ENCODE measurements around the gene SLC25A33. TPM values are rescaled to one million over a fixed set of nuclear protein-coding genes. Genes with fewer than 3 reads are reported as not detected.

SLC25A33 gene
- total and polyA plus RNA-seq, 2 donors (not counting 1 experiment from before 2014, with no cell fraction given) = 2.3 to 5.0 TPM

DNA sequence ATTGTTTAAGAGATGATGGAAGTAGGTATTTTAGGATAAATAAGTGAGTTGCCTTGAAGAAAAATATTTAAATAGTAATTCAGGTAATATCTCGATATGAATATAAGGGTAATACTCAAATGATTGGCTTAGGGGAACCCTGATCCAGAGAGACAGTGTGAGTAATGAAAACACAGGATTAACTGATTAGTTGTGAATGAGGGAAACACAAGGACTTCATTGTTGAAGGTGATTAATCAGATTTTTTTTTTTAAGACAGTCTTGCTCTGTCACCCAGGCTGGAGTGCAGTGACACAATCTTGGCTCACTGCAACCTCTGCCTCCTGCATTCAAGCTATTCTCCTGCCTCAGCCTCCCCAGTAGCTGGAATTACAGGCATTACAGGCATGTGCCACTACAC, 12.7 kb downstream of the SLC25A33 start:
- Mint-ChIP-seq H3K4me1 (peaks cover 6% of the 10 kb centered on the region), H3K27me3 (no peaks in the 10 kb centered on the region), H3K4me3 (no peak overlapping the region), H3K9me3 (ENCODE audit: insufficient read depth) (no peaks in the 10 kb centered on the region), H3K27ac (no peak overlapping the region)
- Histone ChIP-seq H3K4me2 (replicated peaks; ENCODE audit: low read depth, low read length, poor library complexity, severe bottlenecking) (no peak overlapping the region), H2AFZ (ENCODE audit: insufficient read depth, low read depth, low read length, poor library complexity, severe bottlenecking) (no peak overlapping the region), H3K79me2 (ENCODE audit: control insufficient read depth, insufficient read depth, low read length) (peaks cover 52% of the 10 kb centered on the region), H3K4me1 (ENCODE audit: control insufficient read depth in 2 of 2, insufficient read depth in 2 of 2, low read length in 2 of 2) (no peaks in the 10 kb centered on the region), H3K36me3 (replicated peaks in 1 of 2; ENCODE audit: control extremely low read depth in 1 of 2, control insufficient read depth in 1 of 2, extremely low read depth in 1 of 2, insufficient read depth in 2 of 2, low read length in 1 of 2) (peaks cover 0 to 19% of the 10 kb centered on the region in 2 experiments), H3K4me3 (ENCODE audit: control extremely low read depth in 1 of 5, extremely low read depth in 1 of 5, insufficient read depth in 1 of 5, low read depth in 2 of 5, low read length in 4 of 5) (no peak overlapping the region), H3K27ac (ENCODE audit: low read length in 2 of 2) (no peak overlapping the region), H3K9ac (ENCODE audit: low read length) (no peak overlapping the region), H3K9me3 (ENCODE audit: control extremely low read depth in 1 of 3, control insufficient read depth in 2 of 3, insufficient read depth in 1 of 3, low read length in 2 of 3) (no peaks in the 10 kb centered on the region), H3K27me3 (replicated peaks in 1 of 4; ENCODE audit: control extremely low read depth in 1 of 4, control insufficient read depth in 3 of 4, insufficient read depth in 4 of 4, low read length in 3 of 4) (no peaks in the 10 kb centered on the region), H4K20me1 (ENCODE audit: control insufficient read depth, insufficient read depth, low read length, poor library complexity, severe bottlenecking) (peaks cover 25% of the 10 kb centered on the region)
- no peak for DNase-seq
- TF ChIP-seq EZH2 (IDR thresholded peaks at IDR 0.05; ENCODE audit: borderline replicate concordance, insufficient read depth, low read depth, low read length, poor library complexity, severe bottlenecking) = no peak
- TF ChIP-seq, protein P1, sequence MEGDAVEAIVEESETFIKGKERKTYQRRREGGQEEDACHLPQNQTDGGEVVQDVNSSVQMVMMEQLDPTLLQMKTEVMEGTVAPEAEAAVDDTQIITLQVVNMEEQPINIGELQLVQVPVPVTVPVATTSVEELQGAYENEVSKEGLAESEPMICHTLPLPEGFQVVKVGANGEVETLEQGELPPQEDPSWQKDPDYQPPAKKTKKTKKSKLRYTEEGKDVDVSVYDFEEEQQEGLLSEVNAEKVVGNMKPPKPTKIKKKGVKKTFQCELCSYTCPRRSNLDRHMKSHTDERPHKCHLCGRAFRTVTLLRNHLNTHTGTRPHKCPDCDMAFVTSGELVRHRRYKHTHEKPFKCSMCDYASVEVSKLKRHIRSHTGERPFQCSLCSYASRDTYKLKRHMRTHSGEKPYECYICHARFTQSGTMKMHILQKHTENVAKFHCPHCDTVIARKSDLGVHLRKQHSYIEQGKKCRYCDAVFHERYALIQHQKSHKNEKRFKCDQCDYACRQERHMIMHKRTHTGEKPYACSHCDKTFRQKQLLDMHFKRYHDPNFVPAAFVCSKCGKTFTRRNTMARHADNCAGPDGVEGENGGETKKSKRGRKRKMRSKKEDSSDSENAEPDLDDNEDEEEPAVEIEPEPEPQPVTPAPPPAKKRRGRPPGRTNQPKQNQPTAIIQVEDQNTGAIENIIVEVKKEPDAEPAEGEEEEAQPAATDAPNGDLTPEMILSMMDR (IDR thresholded peaks at IDR 0.05) = no peak
- POLR2A ChIA-PET = no interaction called here
- CTCF ChIA-PET = no interaction called here
- WGBS (ENCODE audit: insufficient coverage) = 100% methylated on average over 1 of the region's 1 CpG
- ATAC-seq (ENCODE audit: low read depth) = no peak
- intact Hi-C loops (cut with micrococcal nuclease) = no loop called here

DNA sequence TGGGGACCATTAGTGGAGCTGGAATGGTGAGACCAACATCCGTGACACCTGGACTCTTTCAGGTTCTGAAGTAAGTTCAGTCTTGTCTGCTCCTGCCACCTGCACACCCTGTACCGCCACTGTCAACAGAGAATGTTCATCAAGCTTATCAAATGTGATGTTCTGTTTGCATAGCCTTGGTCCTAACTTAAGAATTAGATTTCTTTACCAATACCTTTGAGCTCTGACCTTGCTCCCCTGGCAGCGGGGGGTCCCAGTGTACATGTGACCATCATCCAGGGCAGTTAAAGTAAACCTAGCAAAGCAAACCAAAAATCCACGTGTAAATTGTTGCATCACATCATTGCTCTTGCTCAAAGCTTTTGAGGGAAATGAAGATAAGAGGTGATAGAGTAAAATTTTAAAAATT, 14.5 kb downstream of the SLC25A33 start:
- Histone ChIP-seq H3K4me3 (ENCODE audit: control extremely low read depth in 1 of 5, extremely low read depth in 1 of 5, insufficient read depth in 1 of 5, low read depth in 2 of 5, low read length in 4 of 5) (no peak overlapping the region), H3K9me3 (ENCODE audit: control extremely low read depth in 1 of 3, control insufficient read depth in 2 of 3, insufficient read depth in 1 of 3, low read length in 2 of 3) (no peaks in the 10 kb centered on the region), H2AFZ (ENCODE audit: insufficient read depth, low read depth, low read length, poor library complexity, severe bottlenecking) (no peak overlapping the region), H3K36me3 (replicated peaks in 1 of 2; ENCODE audit: control extremely low read depth in 1 of 2, control insufficient read depth in 1 of 2, extremely low read depth in 1 of 2, insufficient read depth in 2 of 2, low read length in 1 of 2) (peaks cover 0 to 33% of the 10 kb centered on the region in 2 experiments), H4K20me1 (ENCODE audit: control insufficient read depth, insufficient read depth, low read length, poor library complexity, severe bottlenecking) (peaks cover 8% of the 10 kb centered on the region), H3K9ac (ENCODE audit: low read length) (no peak overlapping the region), H3K4me1 (ENCODE audit: control insufficient read depth in 2 of 2, insufficient read depth in 2 of 2, low read length in 2 of 2) (no peaks in the 10 kb centered on the region), H3K27ac (ENCODE audit: low read length in 2 of 2) (no peak overlapping the region), H3K4me2 (replicated peaks; ENCODE audit: low read depth, low read length, poor library complexity, severe bottlenecking) (no peak overlapping the region), H3K27me3 (replicated peaks in 1 of 4; ENCODE audit: control extremely low read depth in 1 of 4, control insufficient read depth in 3 of 4, insufficient read depth in 4 of 4, low read length in 3 of 4) (no peaks in the 10 kb centered on the region), H3K79me2 (ENCODE audit: control insufficient read depth, insufficient read depth, low read length) (peaks cover 36% of the 10 kb centered on the region)
- H3K4me3 Mint-ChIP-seq = no peak overlapping the region
- ChIA-PET CTCF (interaction anchor here (0.5 to 1.0 kb wide), 2 partner anchors 12 to 58 kb away, joined by 3 read pairs; no protein-coding TSS in a partner anchor), POLR2A (no interaction called here)
- no peaks in the 10 kb centered on the region for H3K9me3 Mint-ChIP-seq (ENCODE audit: insufficient read depth)
- H3K4me1 Mint-ChIP-seq = peaks cover 10% of the 10 kb centered on the region
- no peak for ATAC-seq (ENCODE audit: low read depth)
- no peak overlapping the region for H3K27ac Mint-ChIP-seq
- no peak for DNase-seq
- intact Hi-C loops (cut with micrococcal nuclease) = no loop called here
- H3K27me3 Mint-ChIP-seq = no peaks in the 10 kb centered on the region
- WGBS (ENCODE audit: insufficient coverage) = 100% methylated on average over 1 of the region's 4 CpGs
- TF ChIP-seq, protein P1 (IDR thresholded peaks at IDR 0.05) = no peak
- TF ChIP-seq EZH2 (IDR thresholded peaks at IDR 0.05; ENCODE audit: borderline replicate concordance, insufficient read depth, low read depth, low read length, poor library complexity, severe bottlenecking) = no peak

Measured in B cell (primary cell).